Endothelial cell of umbilical vein (primary cell): Measurements from ENCODE around the gene ERCC8. TPM values are rescaled to one million over a fixed set of nuclear protein-coding genes. Genes with fewer than 3 reads are reported as not detected.

Experiments used
- BruUV-seq: library from RNA; stranded (reverse); fragments of 400-500 nt; replicated peaks from 2 replicates; lab custom pipeline; 2021; lab: Mats Ljungman, UMichigan
- CTCF ChIA-PET: fragments of 300-600, 350-600 bp; sonication (Branson Sonifier 250); formaldehyde crosslinking; loops from one replicate; lab custom pipeline; 2021; ENCODE audit warnings: antibody characterized with exemption, inconsistent platforms; lab: Charles Lee
- POLR2A ChIA-PET: fragments of 300-600, 350-600 bp; sonication (Branson Sonifier 250); formaldehyde crosslinking; loops from one replicate; lab custom pipeline; 2021; ENCODE audit warnings: antibody characterized with exemption, inconsistent platforms; lab: Charles Lee
- DNase-seq: peaks from one replicate; pipeline ENCODE4 v3.0.0-alpha.2; 2011; ENCODE audit warnings: low read depth, low spot score
- FAIRE-seq: peaks from 2 replicates; lab custom pipeline; 2011; peaks lifted over from hg19 to GRCh38; lab: Jason Lieb, UNC
- H2AFZ ChIP-seq: 2 replicates; pipeline ENCODE4 v1.6.0; 2012; ENCODE audit warnings: low read depth, low read length, control low read depth, inconsistent platforms
- H3K27ac ChIP-seq: 2 replicates; pipeline ENCODE4 v1.5.1; 2011; ENCODE audit warnings: low read depth, mild to moderate bottlenecking, control low read depth, low read length, moderate library complexity; ENCODE audit not compliant: insufficient read depth
- H3K27me3 ChIP-seq, 2 experiments: 2 replicates each; pipeline versions ENCODE4 v1.6.0 to v1.6.1; 2011; ENCODE audit warnings: low read length in 2 of 2, mixed read lengths in 1 of 2; ENCODE audit not compliant: control insufficient read depth in 2 of 2, insufficient read depth in 2 of 2
- H3K36me3 ChIP-seq, 2 experiments: 2 replicates in 1 of 2; 3 replicates in 1 of 2; pipeline ENCODE4 v1.5.1; 2011; ENCODE audit warnings: low read length in 2 of 2, mild to moderate bottlenecking in 1 of 2, moderate library complexity in 1 of 2; ENCODE audit not compliant: control insufficient read depth in 2 of 2, insufficient read depth in 2 of 2; ENCODE audit errors: extremely low read depth in 1 of 2
- H3K4me1 ChIP-seq: 3 replicates; pipeline ENCODE4 v1.5.1; 2011; ENCODE audit warnings: mild to moderate bottlenecking, low read length; ENCODE audit not compliant: control insufficient read depth, insufficient read depth; ENCODE audit errors: extremely low read depth
- H3K4me2 ChIP-seq: 2 replicates; pipeline ENCODE4 v1.6.1; 2011; ENCODE audit warnings: low read length, control low read depth, mixed read lengths; ENCODE audit not compliant: insufficient read depth
- H3K4me3 ChIP-seq, 3 experiments: fragments of 200-600 bp in 1 of 3; sonication (generic), shearing (Covaris generic) in 1 of 3; replicated peaks in 1 of 3; 2 replicates each; pipeline ENCODE4 v1.5.1; 2011 to 2016; ENCODE audit warnings: control low read depth in 3 of 3, low read length in 3 of 3, mild to moderate bottlenecking in 2 of 3, inconsistent platforms in 1 of 3, low read depth in 1 of 3, moderate library complexity in 1 of 3; ENCODE audit not compliant: insufficient read depth in 1 of 3
- H3K79me2 ChIP-seq: 2 replicates; pipeline ENCODE4 v1.6.0; 2012; ENCODE audit warnings: low read length, inconsistent platforms; ENCODE audit not compliant: control insufficient read depth, insufficient read depth
- H3K9ac ChIP-seq: replicated peaks from 2 replicates; pipeline ENCODE3; 2011; ENCODE audit warnings: low read length, control low read depth; ENCODE audit not compliant: insufficient read depth; ENCODE audit errors: extremely low read depth
- H3K9me1 ChIP-seq: replicated peaks from 3 replicates; pipeline ENCODE4 v1.6.0; 2011; ENCODE audit warnings: mild to moderate bottlenecking, low read length; ENCODE audit not compliant: control insufficient read depth, insufficient read depth; ENCODE audit errors: extremely low read depth
- H3K9me3 ChIP-seq: replicated peaks from 2 replicates; pipeline ENCODE4 v1.5.1; 2012; ENCODE audit warnings: low read length, inconsistent platforms; ENCODE audit not compliant: control insufficient read depth, insufficient read depth
- H4K20me1 ChIP-seq: replicated peaks from 2 replicates; pipeline ENCODE3; 2011; ENCODE audit warnings: mild to moderate bottlenecking, low read length; ENCODE audit not compliant: control insufficient read depth, insufficient read depth; ENCODE audit errors: extremely low read depth
- CTCF ChIP-seq, 2 donors: IDR thresholded peaks; 1 replicate in 1 of 2; 2 replicates in 1 of 2; pipeline ENCODE4 v1.5.1; 2011; ENCODE audit warnings: low read length in 2 of 2, mild to moderate bottlenecking in 2 of 2, moderate library complexity in 2 of 2, control low read depth in 1 of 2, inconsistent platforms in 1 of 2, low read depth in 1 of 2; ENCODE audit not compliant: insufficient read depth in 1 of 2; ENCODE audit errors: extremely low read depth in 1 of 2
- EZH2 ChIP-seq: IDR thresholded peaks from 2 replicates; pipeline ENCODE4 v1.6.1; 2012; ENCODE audit warnings: borderline replicate concordance, low read depth, mild to moderate bottlenecking, moderate library complexity, low read length, inconsistent platforms; ENCODE audit not compliant: severe bottlenecking
- GATA2 ChIP-seq: IDR thresholded peaks from 2 replicates; pipeline ENCODE4 v1.7.0; 2011; ENCODE audit warnings: low read depth, mild to moderate bottlenecking, moderate library complexity, mixed read lengths, low read length; ENCODE audit not compliant: insufficient read length, insufficient read depth
- MYC ChIP-seq: IDR thresholded peaks from one replicate; pipeline ENCODE4 v1.6.1; 2011; ENCODE audit warnings: mild to moderate bottlenecking, low read depth, low read length
- POLR2A ChIP-seq: IDR thresholded peaks from 2 replicates; pipeline ENCODE4 v1.6.1; 2012; ENCODE audit warnings: low read depth, mild to moderate bottlenecking, control low read depth, low read length
- POLR2AphosphoS5 ChIP-seq: IDR thresholded peaks from 2 replicates; pipeline ENCODE4 v1.6.1; 2012; ENCODE audit warnings: low read depth, mild to moderate bottlenecking, control low read depth, low read length, moderate library complexity; ENCODE audit not compliant: insufficient read depth
- dilution Hi-C: fragments of 300-500 bp; cut with MboI; formaldehyde crosslinking; loops from one replicate; pipeline ENCODE4 v1.15.0; 2019; ENCODE audit warnings: low sequenced_read_pairs; ENCODE audit not compliant: extremely low pct_ligation_motif_present
- intact Hi-C: fragments of 100-400 bp; cut with micrococcal nuclease; formaldehyde crosslinking; loops from one replicate; pipeline ENCODE4 v1.10.0; 2022
- polyA plus RNA-seq, 4 experiments: library from polyadenylated mRNA; depleted of rRNA in 3 of 4; stranded (reverse) in 3 of 4; unstranded in 1 of 4; fragments of >200 nt; gene quantifications; 2 replicates each; pipeline versions ENCODE4 v1.2.1 to v1.2.3, GENCODE V29; 2011 to 2012; ENCODE audit warnings: missing spikeins in 1 of 4
- total RNA-seq: library from RNA; stranded (reverse); gene quantifications from 2 replicates; pipeline ENCODE4 v1.2.3, GENCODE V29; 2021
- TF ChIP-seq, protein P1 (sequence below): IDR thresholded peaks from 2 replicates; pipeline ENCODE4 v1.6.1; 2011; ENCODE audit not compliant: insufficient read depth, insufficient read length

The ERCC8 gene
- total and polyA plus RNA-seq, 2 donors (not counting 3 experiments of a cell fraction or from before 2014, with no cell fraction given) = 10.4 to 11.8 TPM

DNA sequence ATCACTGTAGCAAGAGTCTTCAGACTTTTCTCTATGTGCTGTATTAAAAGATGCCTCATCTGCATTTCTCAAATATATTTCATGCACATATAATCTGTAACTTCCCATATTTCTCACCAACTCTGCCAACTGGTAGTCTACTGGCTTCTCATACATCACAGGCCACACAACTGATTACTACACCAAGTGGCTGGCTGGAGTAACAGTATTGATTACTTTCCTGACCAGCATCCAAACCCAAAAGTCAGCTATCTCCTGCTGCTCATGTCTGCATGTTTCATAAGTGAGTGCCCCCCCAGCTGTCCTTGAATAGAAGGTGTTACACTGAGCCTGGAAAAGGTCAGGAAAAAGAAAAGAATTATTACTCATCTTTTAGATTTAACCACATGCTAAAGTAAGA, 17.4 kb downstream of the ERCC8 start:
- H3K9me1 ChIP-seq = no peaks in the 10 kb centered on the region
- H3K36me3 ChIP-seq = peaks cover 0 to 3% of the 10 kb centered on the region in 2 experiments
- H3K27me3 ChIP-seq = no peaks in the 10 kb centered on the region
- H3K9me3 ChIP-seq = no peaks in the 10 kb centered on the region
- H3K4me3 ChIP-seq = no peak overlapping the region
- H3K4me2 ChIP-seq = no peak overlapping the region
- no peaks in the 10 kb centered on the region for H3K79me2 ChIP-seq
- intact Hi-C loops = no loop called here
- FAIRE-seq = no peak
- H3K4me1 ChIP-seq = no peaks in the 10 kb centered on the region
- no peak overlapping the region for H3K27ac ChIP-seq
- no TSS peak for BruUV-seq
- peaks cover 3% of the 10 kb centered on the region for H4K20me1 ChIP-seq
- POLR2A ChIA-PET = no interaction called here
- no peak for DNase-seq
- H2AFZ ChIP-seq = no peak overlapping the region
- CTCF ChIA-PET = no interaction called here
- H3K9ac ChIP-seq = no peak overlapping the region
- TF ChIP-seq GATA2 = no peak
- TF ChIP-seq POLR2AphosphoS5 = no peak
- TF ChIP-seq POLR2A = no peak
- TF ChIP-seq CTCF (IDR thresholded peaks at IDR 0.05; ENCODE audit: extremely low read depth in 1 of 2, insufficient read depth in 1 of 2, low read depth in 1 of 2, low read length in 2 of 2) = no peak
- TF ChIP-seq EZH2 = no peak
- no peak for TF ChIP-seq MYC
- TF ChIP-seq, protein P1, sequence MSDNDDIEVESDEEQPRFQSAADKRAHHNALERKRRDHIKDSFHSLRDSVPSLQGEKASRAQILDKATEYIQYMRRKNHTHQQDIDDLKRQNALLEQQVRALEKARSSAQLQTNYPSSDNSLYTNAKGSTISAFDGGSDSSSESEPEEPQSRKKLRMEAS = no peak
- dilution Hi-C loops = no loop called here
